Bronchial epithelial cell (primary cell): ENCODE results near the gene FICD. TPM values are rescaled to one million over a fixed set of nuclear protein-coding genes. Genes with fewer than 3 reads are reported as not detected.

ENCODE experiments used
- DNase-seq: peaks from one replicate; pipeline ENCODE4 v3.0.0-alpha.2; 2010; ENCODE audit warnings: low read depth
- FAIRE-seq: peaks from 2 replicates; lab custom pipeline; 2011; peaks lifted over from hg19 to GRCh38; lab: Jason Lieb, UNC
- H3K27me3 ChIP-seq: 2 replicates; pipeline ENCODE4 v1.5.1; 2011; ENCODE audit warnings: low read length; ENCODE audit not compliant: control insufficient read depth, insufficient read depth
- H3K36me3 ChIP-seq: 2 replicates; pipeline ENCODE4 v1.5.1; 2011; ENCODE audit warnings: low read length; ENCODE audit not compliant: control insufficient read depth, insufficient read depth
- H3K4me3 ChIP-seq: 2 replicates; pipeline ENCODE4 v1.5.1; 2011; ENCODE audit warnings: mild to moderate bottlenecking, low read depth, low read length, control low read depth
- total RNA-seq: library from RNA; depleted of rRNA; stranded (reverse); fragments of >200 nt; gene quantifications from 2 replicates; pipeline ENCODE4 v1.2.1, GENCODE V29; 2014
- TF ChIP-seq, protein P1 (sequence below): IDR thresholded peaks from 2 replicates; pipeline ENCODE4 v1.5.1; 2011; ENCODE audit warnings: mild to moderate bottlenecking, moderate library complexity, low read length, control low read depth, inconsistent platforms; ENCODE audit not compliant: insufficient read depth, severe bottlenecking

Gene FICD
- total RNA-seq, 1 donor from 2014 or later: 11.6 TPM

DNA sequence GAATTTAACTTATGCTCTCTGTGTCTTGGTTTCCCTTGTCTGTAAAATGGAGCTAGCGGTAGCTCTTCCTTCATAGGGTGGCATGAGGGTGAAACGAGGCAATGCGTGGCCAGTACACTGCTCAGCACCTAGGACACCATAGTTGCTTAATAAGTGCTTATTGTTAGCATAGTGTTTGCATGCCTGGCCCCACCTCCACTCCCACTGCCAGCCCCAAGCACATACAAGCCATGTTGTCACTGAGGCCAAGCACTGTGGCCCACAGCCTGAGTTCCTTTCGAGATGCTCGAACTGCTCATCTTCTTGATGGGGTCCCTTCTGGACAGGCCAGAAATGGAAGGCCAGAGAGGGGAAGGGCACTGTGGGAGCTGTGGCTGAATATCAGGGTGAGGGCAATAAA is 839 bp downstream of the FICD start:
- DNase-seq (no peak), FAIRE-seq (no peak)
- H3K27me3 ChIP-seq: no peaks in the 10 kb centered on the region
- H3K36me3 ChIP-seq: peaks cover 14% of the 10 kb centered on the region
- H3K4me3 ChIP-seq: peak overlapping the region; percentile 76
- TF ChIP-seq, protein P1, sequence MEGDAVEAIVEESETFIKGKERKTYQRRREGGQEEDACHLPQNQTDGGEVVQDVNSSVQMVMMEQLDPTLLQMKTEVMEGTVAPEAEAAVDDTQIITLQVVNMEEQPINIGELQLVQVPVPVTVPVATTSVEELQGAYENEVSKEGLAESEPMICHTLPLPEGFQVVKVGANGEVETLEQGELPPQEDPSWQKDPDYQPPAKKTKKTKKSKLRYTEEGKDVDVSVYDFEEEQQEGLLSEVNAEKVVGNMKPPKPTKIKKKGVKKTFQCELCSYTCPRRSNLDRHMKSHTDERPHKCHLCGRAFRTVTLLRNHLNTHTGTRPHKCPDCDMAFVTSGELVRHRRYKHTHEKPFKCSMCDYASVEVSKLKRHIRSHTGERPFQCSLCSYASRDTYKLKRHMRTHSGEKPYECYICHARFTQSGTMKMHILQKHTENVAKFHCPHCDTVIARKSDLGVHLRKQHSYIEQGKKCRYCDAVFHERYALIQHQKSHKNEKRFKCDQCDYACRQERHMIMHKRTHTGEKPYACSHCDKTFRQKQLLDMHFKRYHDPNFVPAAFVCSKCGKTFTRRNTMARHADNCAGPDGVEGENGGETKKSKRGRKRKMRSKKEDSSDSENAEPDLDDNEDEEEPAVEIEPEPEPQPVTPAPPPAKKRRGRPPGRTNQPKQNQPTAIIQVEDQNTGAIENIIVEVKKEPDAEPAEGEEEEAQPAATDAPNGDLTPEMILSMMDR: no peak

DNA sequence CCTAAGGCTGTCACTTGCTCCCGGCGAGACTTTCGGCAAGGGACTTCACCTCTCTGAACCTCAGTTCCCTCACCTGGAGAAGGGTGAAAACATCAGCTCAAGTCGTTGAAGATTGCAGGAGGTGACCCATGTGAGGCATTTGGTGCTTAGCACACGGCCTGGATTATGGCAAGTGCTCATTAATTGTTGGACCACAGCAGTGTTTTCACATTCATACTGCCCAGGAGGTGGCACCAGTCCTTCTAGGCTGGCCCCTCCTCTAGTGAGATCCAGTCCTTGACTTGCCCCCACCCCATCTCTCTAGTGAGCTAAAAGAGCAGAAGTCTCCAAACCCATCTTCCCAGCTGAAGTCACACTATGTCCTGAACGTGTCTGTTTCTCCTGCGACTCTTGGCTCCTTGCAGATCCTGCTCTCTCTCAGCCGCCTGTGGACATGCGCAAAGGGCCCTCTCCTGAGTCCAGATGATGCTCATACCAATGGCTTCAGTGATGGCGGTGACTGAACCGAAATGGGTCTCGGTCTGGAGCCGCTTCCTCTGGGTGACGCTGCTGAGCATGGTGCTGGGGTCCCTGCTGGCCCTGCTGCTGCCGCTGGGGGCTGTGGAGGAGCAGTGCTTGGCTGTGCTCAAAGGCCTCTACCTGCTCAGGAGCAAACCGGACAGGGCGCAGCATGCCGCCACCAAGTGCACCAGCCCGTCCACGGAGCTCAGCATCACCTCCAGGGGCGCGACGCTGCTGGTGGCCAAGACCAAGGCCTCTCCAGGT is 1.6 kb downstream of the FICD start:
- no peak for DNase-seq
- FAIRE-seq: no peak
- H3K27me3 ChIP-seq: no peaks in the 10 kb centered on the region
- H3K4me3 ChIP-seq: no peak overlapping the region
- H3K36me3 ChIP-seq: peaks cover 16% of the 10 kb centered on the region
- TF ChIP-seq, protein P1: no peak

DNA sequence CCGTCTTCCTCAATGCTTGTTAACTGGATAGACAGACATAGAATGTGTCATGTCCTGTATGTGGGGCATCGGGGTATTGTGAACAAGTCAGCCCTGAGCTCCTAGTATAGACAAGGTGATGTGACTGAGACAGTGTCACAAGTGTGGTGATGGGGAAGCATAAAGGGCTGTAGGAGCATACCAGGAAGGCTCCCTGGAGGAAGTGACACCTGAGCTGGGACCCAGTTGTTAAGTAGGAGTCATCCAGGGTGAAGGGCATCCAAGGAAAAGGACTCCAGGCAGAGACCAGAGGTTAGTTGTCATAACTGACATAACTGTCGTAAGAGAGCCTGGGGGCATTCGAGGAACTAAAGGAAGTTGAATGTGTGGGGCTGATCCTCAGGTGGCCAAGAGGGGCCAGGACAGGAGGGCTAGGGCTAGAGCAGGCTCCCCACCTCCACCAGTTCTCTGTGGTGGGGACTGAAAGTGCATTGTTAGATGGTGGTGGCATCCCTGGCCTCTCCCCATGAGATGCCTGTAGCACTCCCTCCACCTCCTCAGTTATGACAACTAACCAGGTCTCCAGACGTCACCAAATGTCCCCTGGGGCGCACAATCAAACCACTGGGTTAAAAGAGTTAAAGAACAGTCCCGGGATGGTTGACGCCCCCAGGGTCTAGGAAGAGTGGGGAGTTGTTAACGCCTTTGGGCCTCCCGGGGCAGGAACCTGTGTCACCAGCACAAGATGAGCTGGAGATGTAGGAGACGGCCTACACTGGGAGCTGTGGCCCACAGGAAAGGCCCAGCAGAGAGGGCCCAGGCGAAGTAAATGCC is 2.4 kb downstream of the FICD start:
- H3K36me3 ChIP-seq: peaks cover 16% of the 10 kb centered on the region
- DNase-seq (no peak), FAIRE-seq (no peak)
- TF ChIP-seq, protein P1: no peak
- H3K4me3 ChIP-seq: no peak overlapping the region
- no peaks in the 10 kb centered on the region for H3K27me3 ChIP-seq

DNA sequence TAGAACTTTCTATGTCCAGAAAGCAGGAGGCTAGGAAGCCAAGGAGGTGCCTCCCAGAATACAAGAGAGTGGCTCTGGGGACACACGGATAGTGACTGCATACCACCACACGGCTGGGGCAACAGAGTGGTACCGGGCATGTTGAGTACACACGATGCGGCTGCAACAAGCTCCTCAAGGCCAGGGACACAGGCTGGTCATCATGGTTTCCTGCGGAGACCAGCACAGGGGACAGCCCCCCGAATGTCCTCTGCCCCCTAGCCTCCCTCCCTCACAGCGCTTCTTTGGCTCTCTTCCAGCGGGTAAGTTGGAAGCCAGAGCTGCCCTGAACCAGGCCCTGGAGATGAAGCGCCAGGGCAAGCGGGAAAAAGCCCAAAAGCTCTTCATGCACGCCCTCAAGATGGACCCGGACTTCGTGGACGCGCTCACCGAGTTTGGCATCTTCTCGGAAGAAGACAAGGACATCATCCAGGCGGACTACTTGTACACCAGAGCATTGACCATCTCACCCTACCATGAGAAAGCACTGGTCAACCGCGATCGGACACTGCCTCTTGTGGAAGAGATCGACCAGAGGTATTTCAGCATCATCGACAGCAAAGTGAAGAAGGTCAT is 3.1 kb downstream of the FICD start:
- TF ChIP-seq, protein P1: no peak
- DNase-seq: no peak
- no peaks in the 10 kb centered on the region for H3K27me3 ChIP-seq
- no peak overlapping the region for H3K4me3 ChIP-seq
- peak; percentile 50 for FAIRE-seq
- peaks cover 18% of the 10 kb centered on the region for H3K36me3 ChIP-seq

DNA sequence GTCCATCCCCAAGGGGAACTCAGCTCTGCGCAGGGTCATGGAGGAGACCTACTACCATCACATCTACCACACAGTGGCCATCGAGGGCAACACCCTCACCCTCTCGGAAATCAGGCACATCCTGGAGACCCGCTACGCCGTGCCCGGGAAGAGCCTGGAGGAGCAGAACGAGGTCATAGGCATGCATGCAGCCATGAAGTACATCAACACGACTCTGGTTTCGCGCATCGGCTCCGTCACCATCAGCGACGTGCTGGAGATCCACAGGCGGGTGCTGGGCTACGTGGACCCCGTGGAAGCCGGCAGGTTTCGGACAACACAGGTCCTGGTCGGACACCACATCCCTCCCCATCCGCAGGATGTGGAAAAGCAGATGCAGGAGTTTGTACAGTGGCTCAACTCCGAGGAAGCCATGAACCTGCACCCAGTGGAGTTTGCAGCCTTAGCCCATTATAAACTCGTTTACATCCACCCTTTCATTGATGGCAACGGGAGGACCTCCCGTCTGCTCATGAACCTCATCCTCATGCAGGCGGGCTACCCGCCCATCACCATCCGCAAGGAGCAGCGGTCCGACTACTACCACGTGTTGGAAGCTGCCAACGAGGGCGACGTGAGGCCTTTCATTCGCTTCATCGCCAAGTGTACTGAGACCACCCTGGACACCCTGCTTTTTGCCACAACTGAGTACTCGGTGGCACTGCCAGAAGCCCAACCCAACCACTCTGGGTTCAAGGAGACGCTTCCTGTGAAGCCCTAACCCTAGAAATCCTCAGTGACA is 3.8 kb downstream of the FICD start:
- Histone ChIP-seq H3K36me3 (peaks cover 21% of the 10 kb centered on the region), H3K4me3 (no peak overlapping the region), H3K27me3 (no peaks in the 10 kb centered on the region)
- DNase-seq: no peak
- TF ChIP-seq, protein P1: no peak
- peak; percentile 40 for FAIRE-seq
